Astrocyte (in vitro differentiated cells and primary cell): Measurements from ENCODE around the gene ARHGEF40. TPM values are rescaled to one million over a fixed set of nuclear protein-coding genes. Genes with fewer than 3 reads are reported as not detected.
A peak's percentile ranks its signal among the peaks of the same experiment; 100 is the strongest.

Experiments
- DNase-seq: peaks from one replicate; pipeline ENCODE4 v3.0.0-alpha.2; 2010; ENCODE audit warnings: low read depth
- FAIRE-seq: peaks from 2 replicates; lab custom pipeline; 2011; peaks lifted over from hg19 to GRCh38; lab: Jason Lieb, UNC
- H2AFZ ChIP-seq: 2 replicates; pipeline ENCODE4 v1.6.0; 2012; ENCODE audit warnings: low read depth, low read length, inconsistent platforms
- H3K27ac ChIP-seq: 2 replicates; pipeline ENCODE4 v1.5.1; 2011; ENCODE audit warnings: low read depth, low read length, inconsistent platforms
- H3K27me3 ChIP-seq: 2 replicates; pipeline ENCODE4 v1.6.0; 2011; ENCODE audit warnings: low read length, inconsistent platforms; ENCODE audit not compliant: insufficient read depth
- H3K36me3 ChIP-seq: 2 replicates; pipeline ENCODE4 v1.5.1; 2011; ENCODE audit warnings: low read length, inconsistent platforms; ENCODE audit not compliant: insufficient read depth
- H3K4me1 ChIP-seq: 2 replicates; pipeline ENCODE4 v1.5.1; 2011; ENCODE audit warnings: low read length, inconsistent platforms; ENCODE audit not compliant: insufficient read depth
- H3K4me2 ChIP-seq: 2 replicates; pipeline ENCODE4 v1.6.0; 2012; ENCODE audit warnings: low read length, inconsistent platforms
- H3K4me3 ChIP-seq: 2 replicates; pipeline ENCODE4 v1.5.1; 2011; ENCODE audit warnings: low read depth, mild to moderate bottlenecking, low read length, inconsistent platforms; ENCODE audit not compliant: insufficient read depth
- H3K79me2 ChIP-seq: 2 replicates; pipeline ENCODE4 v1.6.0; 2012; ENCODE audit warnings: mild to moderate bottlenecking, low read length, inconsistent platforms; ENCODE audit not compliant: insufficient read depth
- H3K9ac ChIP-seq: 2 replicates; pipeline ENCODE4 v1.6.0; 2012; ENCODE audit warnings: mild to moderate bottlenecking, low read length, inconsistent platforms
- H3K9me3 ChIP-seq: 2 replicates; pipeline ENCODE4 v1.5.1; 2012; ENCODE audit warnings: low read depth, mild to moderate bottlenecking, low read length, inconsistent platforms; ENCODE audit not compliant: insufficient read depth
- H4K20me1 ChIP-seq: 2 replicates; pipeline ENCODE4 v1.6.0; 2012; ENCODE audit warnings: low read length, inconsistent platforms; ENCODE audit not compliant: insufficient read depth
- H3K27ac Mint-ChIP-seq: one replicate; pipeline ENCODE4 v1.8.0; 2021; ENCODE audit warnings: mild to moderate bottlenecking, mixed read lengths; ENCODE audit not compliant: unreplicated experiment
- H3K27me3 Mint-ChIP-seq: one replicate; pipeline ENCODE4 v1.8.0; 2021; ENCODE audit warnings: low read depth, mixed read lengths; ENCODE audit not compliant: unreplicated experiment
- H3K36me3 Mint-ChIP-seq: one replicate; pipeline ENCODE4 v1.8.0; 2021; ENCODE audit warnings: low read depth, mixed read lengths; ENCODE audit not compliant: unreplicated experiment
- H3K4me1 Mint-ChIP-seq: one replicate; pipeline ENCODE4 v1.8.0; 2021; ENCODE audit warnings: low read depth, mixed read lengths; ENCODE audit not compliant: unreplicated experiment
- H3K4me3 Mint-ChIP-seq: one replicate; pipeline ENCODE4 v1.8.0; 2021; ENCODE audit warnings: mild to moderate bottlenecking, moderate library complexity, mixed read lengths; ENCODE audit not compliant: unreplicated experiment
- H3K9me3 Mint-ChIP-seq: one replicate; pipeline ENCODE4 v1.8.0; 2021; ENCODE audit warnings: mild to moderate bottlenecking, mixed read lengths; ENCODE audit not compliant: unreplicated experiment
- EZH2 ChIP-seq: IDR thresholded peaks from 2 replicates; pipeline ENCODE4 v1.6.1; 2012; ENCODE audit warnings: mild to moderate bottlenecking, low read length, inconsistent platforms; ENCODE audit not compliant: insufficient read depth
- total RNA-seq: library from RNA; stranded (reverse); gene quantifications from 2 replicates; pipeline ENCODE4 v1.2.1, GENCODE V29; 2021
- TF ChIP-seq, protein P1 (sequence below): IDR thresholded peaks from 2 replicates; pipeline ENCODE4 v1.5.1; 2011; ENCODE audit warnings: low read depth, mild to moderate bottlenecking, inconsistent platforms, low read length, moderate library complexity; ENCODE audit not compliant: insufficient read depth

ARHGEF40 gene
- total RNA-seq, 1 donor from 2014 or later: 99.9 TPM

DNA sequence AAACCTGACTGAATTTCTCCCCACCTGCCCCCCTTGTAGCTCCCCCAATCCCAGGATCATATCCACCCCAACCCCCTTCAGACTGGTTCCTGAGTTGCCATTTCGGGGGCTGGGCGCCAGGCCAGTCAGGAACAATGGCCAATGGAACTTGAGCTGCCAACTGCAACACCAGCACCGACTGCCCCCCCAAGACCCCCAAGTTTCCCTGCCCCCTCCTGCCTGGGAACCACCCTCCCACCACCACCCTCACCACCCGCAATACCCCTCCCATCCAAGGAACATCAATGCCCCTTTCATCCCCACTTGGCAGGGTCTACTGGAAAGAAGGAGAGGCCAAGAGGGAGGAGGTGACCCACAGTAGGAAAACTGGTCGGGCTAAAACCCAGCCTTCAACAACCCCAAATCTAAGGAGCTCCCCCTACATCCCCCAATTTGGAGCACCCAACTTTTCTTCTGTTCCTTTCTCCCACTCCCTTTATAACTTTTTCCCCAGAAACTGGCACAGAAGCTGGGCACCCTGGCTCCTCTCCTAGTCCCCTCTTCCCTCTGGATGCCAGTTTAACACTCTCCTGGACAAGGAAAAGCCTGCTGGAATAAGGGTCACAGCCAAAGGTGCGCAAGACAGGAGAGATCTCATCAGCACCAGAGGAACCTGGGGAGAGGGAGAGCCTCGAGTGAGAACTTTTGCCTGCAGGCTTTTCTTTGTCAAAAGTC is 43.7 kb upstream of the ARHGEF40 start:
- H3K27me3 ChIP-seq: peaks cover 23% of the 10 kb centered on the region
- H3K79me2 ChIP-seq: no peaks in the 10 kb centered on the region
- H3K9me3 Mint-ChIP-seq: peaks cover 5% of the 10 kb centered on the region
- no peak overlapping the region for H3K27ac ChIP-seq
- no peak overlapping the region for H3K27ac Mint-ChIP-seq
- peaks cover 42% of the 10 kb centered on the region for H3K27me3 Mint-ChIP-seq
- peaks cover 7% of the 10 kb centered on the region for H3K4me1 ChIP-seq
- no peak overlapping the region for H3K9ac ChIP-seq
- TF ChIP-seq, protein P1, sequence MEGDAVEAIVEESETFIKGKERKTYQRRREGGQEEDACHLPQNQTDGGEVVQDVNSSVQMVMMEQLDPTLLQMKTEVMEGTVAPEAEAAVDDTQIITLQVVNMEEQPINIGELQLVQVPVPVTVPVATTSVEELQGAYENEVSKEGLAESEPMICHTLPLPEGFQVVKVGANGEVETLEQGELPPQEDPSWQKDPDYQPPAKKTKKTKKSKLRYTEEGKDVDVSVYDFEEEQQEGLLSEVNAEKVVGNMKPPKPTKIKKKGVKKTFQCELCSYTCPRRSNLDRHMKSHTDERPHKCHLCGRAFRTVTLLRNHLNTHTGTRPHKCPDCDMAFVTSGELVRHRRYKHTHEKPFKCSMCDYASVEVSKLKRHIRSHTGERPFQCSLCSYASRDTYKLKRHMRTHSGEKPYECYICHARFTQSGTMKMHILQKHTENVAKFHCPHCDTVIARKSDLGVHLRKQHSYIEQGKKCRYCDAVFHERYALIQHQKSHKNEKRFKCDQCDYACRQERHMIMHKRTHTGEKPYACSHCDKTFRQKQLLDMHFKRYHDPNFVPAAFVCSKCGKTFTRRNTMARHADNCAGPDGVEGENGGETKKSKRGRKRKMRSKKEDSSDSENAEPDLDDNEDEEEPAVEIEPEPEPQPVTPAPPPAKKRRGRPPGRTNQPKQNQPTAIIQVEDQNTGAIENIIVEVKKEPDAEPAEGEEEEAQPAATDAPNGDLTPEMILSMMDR: no peak
- no peak for TF ChIP-seq EZH2
- H3K36me3 Mint-ChIP-seq: peaks cover 4% of the 10 kb centered on the region
- DNase-seq (no peak), FAIRE-seq (no peak)
- H3K9me3 ChIP-seq: no peaks in the 10 kb centered on the region
- no peaks in the 10 kb centered on the region for H3K36me3 ChIP-seq
- peak overlapping the region; percentile 59 for H3K4me3 Mint-ChIP-seq
- H2AFZ ChIP-seq: no peak overlapping the region
- no peak overlapping the region for H3K4me3 ChIP-seq
- no peaks in the 10 kb centered on the region for H4K20me1 ChIP-seq
- no peak overlapping the region for H3K4me2 ChIP-seq
- peaks cover 13% of the 10 kb centered on the region for H3K4me1 Mint-ChIP-seq

DNA sequence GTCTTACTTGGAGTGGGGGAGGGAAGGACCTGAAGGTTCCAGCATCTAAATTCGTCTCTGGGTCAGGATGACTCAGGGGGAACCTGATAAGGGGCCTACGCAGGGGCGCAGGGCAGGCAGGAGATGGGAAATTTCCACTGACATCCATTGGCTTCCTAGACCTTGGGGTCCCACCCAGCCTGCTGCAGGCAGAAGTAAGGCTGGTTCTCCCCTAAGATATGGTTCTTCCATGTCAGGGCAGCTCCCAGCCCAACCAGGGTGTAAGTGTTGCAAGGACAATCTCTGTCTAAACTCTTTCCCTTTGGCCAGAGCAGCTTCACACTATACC is 43.2 kb upstream of the ARHGEF40 start:
- FAIRE-seq (no peak), DNase-seq (no peak)
- Histone ChIP-seq H3K9me3 (no peaks in the 10 kb centered on the region), H3K4me3 (no peak overlapping the region), H3K4me1 (peaks cover 7% of the 10 kb centered on the region), H3K9ac (no peak overlapping the region), H3K79me2 (no peaks in the 10 kb centered on the region), H3K27ac (no peak overlapping the region), H3K36me3 (no peaks in the 10 kb centered on the region), H2AFZ (no peak overlapping the region), H3K4me2 (no peak overlapping the region), H4K20me1 (no peaks in the 10 kb centered on the region), H3K27me3 (peaks cover 20% of the 10 kb centered on the region)
- H3K36me3 Mint-ChIP-seq: peaks cover 3% of the 10 kb centered on the region
- H3K27me3 Mint-ChIP-seq: peaks cover 43% of the 10 kb centered on the region
- H3K9me3 Mint-ChIP-seq: peaks cover 6% of the 10 kb centered on the region
- H3K27ac Mint-ChIP-seq: no peak overlapping the region
- peaks cover 13% of the 10 kb centered on the region for H3K4me1 Mint-ChIP-seq
- H3K4me3 Mint-ChIP-seq: no peak overlapping the region
- TF ChIP-seq EZH2: no peak
- TF ChIP-seq, protein P1: no peak

DNA sequence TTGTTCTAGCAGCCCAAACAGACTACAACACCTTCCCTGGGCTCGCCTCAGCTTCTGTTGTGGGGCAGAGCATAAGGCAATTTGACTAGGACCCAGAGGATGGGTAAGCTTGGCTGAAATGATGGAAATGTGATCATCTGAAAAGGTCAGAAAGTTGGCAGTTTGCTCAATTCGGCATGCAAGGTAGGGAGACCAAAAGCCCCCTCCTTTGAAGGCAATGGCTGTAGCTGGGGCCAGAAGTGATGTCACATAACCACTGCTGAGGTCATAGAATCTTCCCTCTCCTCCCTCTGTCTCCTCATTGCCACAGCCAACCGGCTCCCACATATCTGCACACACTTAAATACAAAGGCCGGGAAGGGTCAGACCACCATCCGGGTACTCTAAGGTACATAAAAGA is 40.2 kb upstream of the ARHGEF40 start, which contains the start of gene TPPP2:
TPPP2 (plus strand) TSS at position 301 of the 400 bp plus-strand sequence. CDS start 365 bp downstream, outside the sequence.
- Histone ChIP-seq H3K9ac (no peak within 1 kb of the TSS), H3K9me3 (no peaks in the 10 kb centered on the region), H3K27me3 (peaks cover 13% of the 10 kb centered on the region), H3K4me3 (no peak within 1 kb of the TSS), H3K36me3 (no peaks in the 10 kb centered on the region), H2AFZ (no peak within 1 kb of the TSS), H3K27ac (no peak within 1 kb of the TSS), H4K20me1 (no peaks in the 10 kb centered on the region), H3K4me1 (peaks cover 2% of the 10 kb centered on the region), H3K79me2 (no peaks in the 10 kb centered on the region), H3K4me2 (no peak within 1 kb of the TSS)
- Mint-ChIP-seq H3K4me3 (no peak within 1 kb of the TSS), H3K27ac (peak within 1 kb of the TSS; percentile 36), H3K27me3 (peaks cover 45% of the 10 kb centered on the region), H3K4me1 (peaks cover 9% of the 10 kb centered on the region), H3K36me3 (no peaks in the 10 kb centered on the region), H3K9me3 (peaks cover 6% of the 10 kb centered on the region)
- FAIRE-seq (no peak), DNase-seq (no peak)
- TF ChIP-seq, protein P1: no peak
- no peak for TF ChIP-seq EZH2
